HG03571 (cell line): ENCODE data around the gene SKOR2.
"Not testable (repeated sequence)": the region's sequence is repeated elsewhere in the genome, so short reads cannot be mapped to it uniquely, and the experiment has no call there.

ENCODE experiments used
- ATAC-seq: cut with Tn5 transposase; IDR thresholded peaks from one replicate; pipeline ENCODE4 v1.9.1; 2021; ENCODE audit not compliant: unreplicated experiment

SKOR2 gene

GRCh38 chr18:47204908-47205522 is 46.4 kb downstream of the SKOR2 start:
- no peak for ATAC-seq

- no peak for ATAC-seq
These were observed 47.6 kb downstream of the SKOR2 start for GRCh38 chr18:47203626-47204464.

DNA sequence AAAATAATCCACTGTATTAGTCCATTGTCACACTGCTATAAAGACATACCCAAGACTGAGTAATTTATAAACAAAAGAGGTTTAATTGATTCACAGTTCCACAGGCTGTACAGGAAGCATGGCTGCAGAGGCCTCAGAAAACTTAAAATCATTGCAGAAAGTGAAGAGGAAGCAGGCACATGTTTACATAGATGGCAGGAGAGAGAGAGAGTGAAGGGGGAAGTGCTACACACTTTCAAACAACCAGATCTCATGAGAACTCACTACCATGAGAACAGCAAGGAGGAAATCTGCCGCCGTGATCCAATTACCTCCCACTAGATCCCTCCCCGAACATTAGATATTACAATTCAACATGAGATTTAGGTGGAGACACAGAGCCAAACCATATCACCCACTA is 55.5 kb downstream of the SKOR2 start:
- ATAC-seq, result not testable (repeated sequence)

- ATAC-seq, result no peak
These were observed 59.5 kb downstream of the SKOR2 start for GRCh38 chr18:47191961-47192360.

DNA sequence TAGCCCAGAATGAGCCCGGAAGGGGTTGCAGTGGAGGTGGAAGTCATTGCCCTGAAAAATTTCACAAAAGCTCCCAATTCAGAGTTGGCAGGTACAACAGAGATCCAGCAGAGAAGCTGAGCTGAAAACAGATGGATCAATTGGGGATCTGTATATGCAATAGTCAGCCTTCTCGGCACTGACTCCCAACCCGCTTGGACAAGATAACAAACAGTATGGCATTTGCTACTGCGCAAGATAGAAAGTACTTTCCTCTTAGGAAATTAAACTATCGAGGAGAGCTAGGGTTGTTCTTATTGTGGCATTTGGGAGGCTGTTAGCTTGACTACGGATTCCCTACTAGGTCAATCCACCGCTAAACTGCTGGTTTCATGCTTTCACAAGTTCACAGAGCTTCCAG is 63.7 kb downstream of the SKOR2 start:
- no peak for ATAC-seq

- no peak for ATAC-seq
These were observed 66.9 kb downstream of the SKOR2 start for GRCh38 chr18:47184419-47185050.

DNA sequence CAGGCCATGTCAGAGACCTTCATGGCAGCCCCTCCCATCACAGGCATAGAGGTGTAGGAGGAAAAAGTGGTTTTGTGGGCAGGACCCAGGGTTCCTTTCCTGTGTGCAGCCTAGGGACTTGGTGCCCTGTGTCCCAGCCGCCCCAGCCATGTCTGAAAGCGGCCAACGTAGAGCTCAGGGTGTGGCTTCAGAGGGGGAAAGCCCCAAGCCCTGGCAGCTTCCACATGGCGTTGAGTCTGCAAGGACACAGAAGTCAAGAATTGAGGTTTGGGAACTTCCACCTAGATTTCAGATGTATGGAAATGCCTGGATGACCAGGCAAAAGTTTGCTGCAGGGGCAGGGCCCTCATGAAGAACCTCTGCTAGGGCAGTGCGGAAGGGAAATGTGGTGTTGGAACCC is 69.3 kb downstream of the SKOR2 start:
- not testable (repeated sequence) for ATAC-seq

DNA sequence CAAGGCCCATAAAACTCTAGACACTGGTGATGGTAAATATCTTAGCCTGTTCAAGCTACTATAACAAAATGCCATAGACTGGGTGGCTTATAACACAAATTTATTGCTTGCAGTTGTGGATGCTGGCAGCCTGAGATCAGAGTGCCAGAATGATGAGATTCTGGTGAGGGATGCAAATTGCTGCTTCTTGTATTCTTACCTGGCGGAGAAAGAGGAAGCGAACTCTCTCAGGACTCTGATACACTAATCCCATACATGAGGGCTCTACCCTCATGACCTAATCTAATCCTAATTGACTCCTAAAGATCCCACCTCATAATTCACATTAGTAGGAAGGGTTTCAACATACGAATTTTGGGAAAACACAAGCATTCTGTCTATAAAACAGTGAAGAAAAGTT is 70.7 kb downstream of the SKOR2 start:
- ATAC-seq, result no peak

GRCh38 chr18:47179520-47179919 is 71.9 kb downstream of the SKOR2 start:
- no peak for ATAC-seq

GRCh38 chr18:47175898-47176575 is 75.4 kb downstream of the SKOR2 start, which contains the start of gene IER3IP1:
Gene IER3IP1, minus strand, starts transcription at chr18:47176364. Its CDS starts 87 bp downstream, at chr18:47176277.
- ATAC-seq, result peak; percentile 71

- ATAC-seq, result peak; percentile 7
These were observed 76.1 kb downstream of the SKOR2 start for GRCh38 chr18:47175283-47175897.

DNA sequence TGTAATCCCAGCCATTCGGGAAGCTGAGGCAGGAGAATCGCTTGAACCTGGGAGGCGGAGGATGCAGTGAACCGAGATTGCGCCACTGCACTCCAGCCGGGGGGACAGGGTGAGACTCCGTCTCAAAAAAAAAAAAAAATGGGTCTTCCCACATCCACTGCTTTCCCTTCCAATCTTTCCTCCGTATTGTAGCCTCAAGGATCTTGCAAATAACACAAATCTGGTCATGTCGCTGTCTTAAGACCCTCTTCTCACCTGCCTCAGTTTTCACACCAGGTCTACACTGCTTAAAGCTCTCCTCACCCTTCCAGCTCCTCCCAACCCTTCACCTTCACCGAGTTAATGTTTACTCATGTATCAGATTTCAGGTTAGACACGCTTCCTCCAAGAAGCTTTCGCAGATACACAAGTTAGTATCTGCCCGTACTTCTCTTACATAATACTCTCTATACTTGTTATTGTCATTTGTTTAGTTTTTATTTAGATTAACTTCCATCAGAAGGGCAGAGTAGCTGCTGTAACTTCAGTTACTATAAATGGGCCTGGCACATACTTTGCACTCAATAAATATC is 76.8 kb downstream of the SKOR2 start:
- ATAC-seq, result no peak

- no peak for ATAC-seq
These were observed 79.0 kb downstream of the SKOR2 start for GRCh38 chr18:47172476-47172875.

DNA sequence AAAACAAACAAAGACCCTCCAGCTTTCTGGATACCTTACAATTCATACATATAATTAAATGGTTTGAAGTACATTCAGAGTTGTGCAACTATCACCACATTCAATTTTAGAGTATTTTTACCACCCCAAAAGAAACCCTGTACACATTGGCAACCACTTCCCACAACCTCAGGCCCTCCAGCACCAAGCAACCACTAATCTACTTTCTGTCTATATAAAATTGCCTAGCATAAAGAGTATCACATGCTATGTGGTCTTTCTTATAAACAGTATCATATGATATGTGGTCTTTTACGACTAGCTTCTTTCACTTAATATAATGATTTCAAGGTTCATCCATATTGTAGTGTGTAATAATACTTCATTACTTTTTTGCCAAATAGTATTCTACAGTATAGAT is 82.5 kb downstream of the SKOR2 start:
- ATAC-seq, result no peak

GRCh38 chr18:47168509-47168908 is 83.0 kb downstream of the SKOR2 start:
- ATAC-seq, result no peak

DNA sequence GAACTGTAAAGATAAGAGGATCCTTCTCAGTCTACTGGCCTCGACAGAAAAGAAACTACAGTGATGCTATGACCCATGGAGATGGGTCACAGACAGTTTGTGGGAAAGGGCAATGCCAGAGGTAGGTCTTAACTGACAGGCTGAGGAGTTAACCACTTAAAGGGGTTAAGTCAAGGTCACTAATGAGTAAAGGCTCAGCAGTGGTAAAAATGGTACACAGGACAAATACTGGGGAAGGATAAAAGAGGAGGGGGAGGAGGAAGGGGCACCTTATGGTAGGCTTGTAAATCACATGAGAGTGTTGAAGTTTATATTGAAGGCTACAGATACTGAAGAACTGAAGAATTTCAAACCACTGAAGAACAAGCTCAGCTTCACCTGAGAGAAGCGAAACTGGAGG is 85.2 kb downstream of the SKOR2 start:
- no peak for ATAC-seq

DNA sequence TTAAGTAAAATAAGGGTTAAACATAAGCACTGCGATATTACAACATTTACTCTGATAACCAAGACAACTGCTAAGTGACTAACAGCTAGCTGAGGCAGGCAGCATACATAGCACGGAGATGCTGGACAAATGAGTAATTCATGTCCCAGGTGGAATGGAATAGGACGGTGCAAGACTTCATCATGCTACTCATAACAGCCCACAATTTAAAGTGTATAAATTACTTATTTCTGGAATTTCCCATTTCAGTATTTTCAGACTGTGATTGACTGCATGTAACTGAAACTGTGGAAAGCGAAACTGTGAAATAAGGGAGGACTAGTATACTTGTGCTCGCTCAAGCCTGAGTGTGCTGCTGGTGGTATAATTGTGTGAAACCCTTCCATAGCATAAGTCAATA is 88.2 kb downstream of the SKOR2 start:
- ATAC-seq, result peak; percentile 83

DNA sequence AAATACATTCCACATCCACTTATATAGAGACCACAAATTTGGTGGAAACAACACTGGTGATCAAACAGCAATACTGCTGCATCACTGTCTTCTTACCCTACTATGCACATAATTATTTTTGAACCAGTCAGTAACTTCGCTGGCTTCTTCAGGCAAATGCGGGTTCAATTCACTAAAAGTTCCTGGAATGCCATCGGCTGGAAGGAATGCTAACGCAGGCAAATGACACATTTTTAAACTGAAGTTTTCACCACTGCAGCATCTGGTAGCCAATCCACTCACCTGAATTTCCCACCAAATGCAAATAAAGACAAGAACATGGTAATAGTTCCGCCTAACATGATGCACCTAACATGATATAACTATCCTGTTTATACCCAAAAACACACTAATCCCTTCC is 91.2 kb downstream of the SKOR2 start:
- no peak for ATAC-seq

DNA sequence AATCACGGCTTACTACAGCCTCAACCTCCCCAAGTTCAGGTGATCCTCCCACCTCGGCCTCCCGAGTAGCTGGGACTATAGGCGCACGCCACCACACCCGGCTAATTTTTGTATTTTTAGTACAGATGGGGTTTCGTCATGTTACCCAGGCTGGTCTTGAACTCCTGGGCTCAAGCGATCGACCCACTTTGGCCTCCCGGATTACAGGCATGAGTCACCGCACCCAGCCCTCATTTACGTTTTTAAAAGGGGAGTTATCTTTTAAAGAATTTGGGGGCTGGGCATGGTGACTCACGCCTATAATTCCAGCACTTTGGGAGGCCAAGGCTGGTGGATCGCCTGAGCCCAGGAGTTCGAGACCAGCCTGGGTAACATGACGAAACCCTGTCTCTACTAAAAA is 93.1 kb downstream of the SKOR2 start:
- ATAC-seq, result not testable (repeated sequence)
